GM19023 (cell line): ENCODE data around the gene SRBD1.
"Not testable (repeated sequence)": the region's sequence is repeated elsewhere in the genome, so short reads cannot be mapped to it uniquely, and the experiment has no call there.

ENCODE experiments used
- ATAC-seq: cut with Tn5 transposase; IDR thresholded peaks from one replicate; pipeline ENCODE4 v1.9.1; 2021; ENCODE audit warnings: mild to moderate bottlenecking, moderate library complexity; ENCODE audit not compliant: unreplicated experiment

SRBD1 gene

GRCh38 chr2:45436456-45436855 lies 174.6 kb downstream of the SRBD1 start:
- ATAC-seq: no peak

GRCh38 chr2:45435316-45435715 lies 175.8 kb downstream of the SRBD1 start:
- ATAC-seq: no peak

- no peak for ATAC-seq
Measured at GRCh38 chr2:45433363-45433762, 177.7 kb downstream of the SRBD1 start.

- ATAC-seq: no peak
Measured at GRCh38 chr2:45432406-45432805, 178.7 kb downstream of the SRBD1 start.

- not testable (repeated sequence) for ATAC-seq
Measured at GRCh38 chr2:45426025-45426424, 185.0 kb downstream of the SRBD1 start.

GRCh38 chr2:45422921-45423320 lies 188.1 kb downstream of the SRBD1 start:
- ATAC-seq: no peak

- ATAC-seq: no peak
Measured at GRCh38 chr2:45418532-45418931, 192.5 kb downstream of the SRBD1 start.

- no peak for ATAC-seq
Measured at GRCh38 chr2:45415534-45416123, 195.4 kb downstream of the SRBD1 start.

- no peak for ATAC-seq
Measured at GRCh38 chr2:45412754-45413379, 198.2 kb downstream of the SRBD1 start.

GRCh38 chr2:45409677-45410076 lies 201.4 kb downstream of the SRBD1 start:
- ATAC-seq: no peak

GRCh38 chr2:45406621-45407020 lies 204.4 kb downstream of the SRBD1 start:
- no peak for ATAC-seq

- no peak for ATAC-seq
Measured at GRCh38 chr2:45404807-45405297, 206.2 kb downstream of the SRBD1 start.

- no peak for ATAC-seq
Measured at GRCh38 chr2:45403036-45403435, 208.0 kb downstream of the SRBD1 start.

GRCh38 chr2:45401431-45401922 lies 209.6 kb downstream of the SRBD1 start:
- no peak for ATAC-seq

GRCh38 chr2:45399040-45399784 lies 211.9 kb downstream of the SRBD1 start:
- no peak for ATAC-seq

- ATAC-seq: no peak
Measured at GRCh38 chr2:45397292-45397691, 213.8 kb downstream of the SRBD1 start.

GRCh38 chr2:45396671-45397070 lies 214.4 kb downstream of the SRBD1 start:
- ATAC-seq: no peak

- ATAC-seq: no peak
Measured at GRCh38 chr2:45394842-45395241, 216.2 kb downstream of the SRBD1 start.

- ATAC-seq: no peak
Measured at GRCh38 chr2:45394216-45394615, 216.9 kb downstream of the SRBD1 start.

- ATAC-seq: no peak
Measured at GRCh38 chr2:45391866-45392265, 219.2 kb downstream of the SRBD1 start.

- no peak for ATAC-seq
Measured at GRCh38 chr2:45390861-45391260, 220.2 kb downstream of the SRBD1 start.

- ATAC-seq: no peak
Measured at GRCh38 chr2:45390441-45390840, 220.6 kb downstream of the SRBD1 start.
